LNCAP (cell line): ENCODE measurements around the gene EDC3.

ENCODE experiments used
- CTCF ChIP-seq: fragments of 450-650 bp; IDR thresholded peaks from 2 replicates; pipeline ENCODE4 v1.5.1; 2017; ENCODE audit warnings: mild to moderate bottlenecking

Gene EDC3

GRCh38 chr15:74716651-74717050 is 20.8 kb upstream of the EDC3 start:
- TF ChIP-seq CTCF, result no peak

GRCh38 chr15:74712311-74712710 is 16.5 kb upstream of the EDC3 start:
- TF ChIP-seq CTCF, result no peak

GRCh38 chr15:74710319-74711094 is 14.7 kb upstream of the EDC3 start:
- TF ChIP-seq CTCF, result no peak

DNA sequence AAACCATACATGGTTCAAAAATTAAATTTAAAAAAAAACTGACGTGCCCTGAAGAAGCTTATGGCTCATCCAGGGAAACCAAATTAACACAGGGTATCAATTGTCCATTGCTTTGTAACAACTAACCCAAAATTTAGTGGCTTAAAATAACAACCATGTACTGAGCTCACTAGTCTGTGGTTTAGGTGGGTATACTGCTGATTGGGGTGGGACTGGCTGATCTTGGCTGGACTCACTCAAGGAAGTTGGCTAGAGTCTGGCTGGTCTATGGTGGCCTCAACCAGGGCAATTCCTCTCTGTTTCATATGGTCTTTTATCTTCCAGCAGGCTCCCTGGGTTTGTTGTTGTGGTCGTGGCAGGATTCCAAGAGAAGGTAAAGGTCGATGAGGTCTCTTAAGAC is 14.1 kb upstream of the EDC3 start:
- TF ChIP-seq CTCF, result no peak

GRCh38 chr15:74709011-74709410 is 13.2 kb upstream of the EDC3 start:
- TF ChIP-seq CTCF, result no peak

GRCh38 chr15:74696808-74697207 is 984 bp upstream of the EDC3 start:
- TF ChIP-seq CTCF, result no peak

GRCh38 chr15:74696398-74696729 is 540 bp upstream of the EDC3 start:
- TF ChIP-seq CTCF, result no peak

DNA sequence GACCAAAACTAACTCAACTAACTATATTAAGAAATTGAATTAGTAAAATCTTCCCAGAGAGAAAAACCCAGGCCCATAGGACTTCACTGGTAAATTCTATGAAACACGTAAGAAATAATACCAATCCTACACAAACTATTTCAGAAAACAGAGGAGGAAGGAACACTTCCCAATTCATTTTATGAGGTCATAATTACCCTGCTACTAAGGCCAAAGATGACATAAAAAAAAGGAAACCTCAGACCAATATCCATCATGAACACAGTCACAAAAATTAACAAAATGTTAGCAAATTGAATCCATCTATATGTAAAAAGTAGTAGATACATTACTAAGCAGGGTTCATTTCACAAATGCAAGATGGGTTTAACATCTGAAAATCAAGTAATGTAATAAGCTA is 3.5 kb downstream of the EDC3 start:
- TF ChIP-seq CTCF, result no peak
